HS-27A (cell line): ENCODE results near the gene MPP7.

ENCODE experiments used
- DNase-seq: peaks from one replicate; pipeline ENCODE4 v3.0.0-alpha.2; 2012; ENCODE audit warnings: low read depth, missing footprints

Gene MPP7

GRCh38 chr10:28305553-28305952 is 2.7 kb upstream of the MPP7 start:
- DNase-seq = no peak

GRCh38 chr10:28304032-28304571 is 1.2 kb upstream of the MPP7 start:
- no peak for DNase-seq

- DNase-seq = no peak
Measured at GRCh38 chr10:28302012-28302637, 739 bp downstream of the MPP7 start.

GRCh38 chr10:28300027-28300426 is 2.8 kb downstream of the MPP7 start:
- no peak for DNase-seq

GRCh38 chr10:28298951-28299350 is 3.9 kb downstream of the MPP7 start:
- DNase-seq = no peak

GRCh38 chr10:28296023-28296422 is 6.8 kb downstream of the MPP7 start:
- DNase-seq = no peak

- no peak for DNase-seq
Measured at GRCh38 chr10:28295336-28295735, 7.5 kb downstream of the MPP7 start.

GRCh38 chr10:28294809-28295208 is 8.1 kb downstream of the MPP7 start:
- no peak for DNase-seq

GRCh38 chr10:28294169-28294532 is 8.7 kb downstream of the MPP7 start:
- no peak for DNase-seq

- DNase-seq = no peak
Measured at GRCh38 chr10:28293236-28294168, 9.4 kb downstream of the MPP7 start.

GRCh38 chr10:28291881-28292297 is 11.0 kb downstream of the MPP7 start:
- DNase-seq = peak; percentile 36

- no peak for DNase-seq
Measured at GRCh38 chr10:28285816-28286215, 17.0 kb downstream of the MPP7 start.

- DNase-seq = no peak
Measured at GRCh38 chr10:28284126-28284525, 18.7 kb downstream of the MPP7 start.

- DNase-seq = no peak
Measured at GRCh38 chr10:28283251-28283650, 19.6 kb downstream of the MPP7 start.

GRCh38 chr10:28282336-28282735 is 20.5 kb downstream of the MPP7 start:
- DNase-seq = no peak

GRCh38 chr10:28281726-28282315 is 21.0 kb downstream of the MPP7 start:
- no peak for DNase-seq

GRCh38 chr10:28280652-28281051 is 22.2 kb downstream of the MPP7 start:
- DNase-seq = peak; percentile 49

GRCh38 chr10:28279878-28280277 is 23.0 kb downstream of the MPP7 start:
- DNase-seq = no peak

- DNase-seq = no peak
Measured at GRCh38 chr10:28278842-28279241, 24.0 kb downstream of the MPP7 start.

- DNase-seq = no peak
Measured at GRCh38 chr10:28276384-28276783, 26.5 kb downstream of the MPP7 start.

GRCh38 chr10:28274475-28274874 is 28.4 kb downstream of the MPP7 start:
- no peak for DNase-seq

- DNase-seq = no peak
Measured at GRCh38 chr10:28273343-28273742, 29.5 kb downstream of the MPP7 start.
